Endothelial cell of umbilical vein (primary cell): Measurements from ENCODE around the gene PRDX4. TPM values are rescaled to one million over a fixed set of nuclear protein-coding genes. Genes with fewer than 3 reads are reported as not detected.

ENCODE experiments used
- BruUV-seq: library from RNA; stranded (reverse); fragments of 400-500 nt; replicated peaks from 2 replicates; lab custom pipeline; 2021; lab: Mats Ljungman, UMichigan
- CTCF ChIA-PET: fragments of 300-600, 350-600 bp; sonication (Branson Sonifier 250); formaldehyde crosslinking; loops from one replicate; lab custom pipeline; 2021; ENCODE audit warnings: antibody characterized with exemption, inconsistent platforms; lab: Charles Lee
- POLR2A ChIA-PET: fragments of 300-600, 350-600 bp; sonication (Branson Sonifier 250); formaldehyde crosslinking; loops from one replicate; lab custom pipeline; 2021; ENCODE audit warnings: antibody characterized with exemption, inconsistent platforms; lab: Charles Lee
- DNase-seq: peaks from one replicate; pipeline ENCODE4 v3.0.0-alpha.2; 2011; ENCODE audit warnings: low read depth, low spot score
- FAIRE-seq: peaks from 2 replicates; lab custom pipeline; 2011; peaks lifted over from hg19 to GRCh38; lab: Jason Lieb, UNC
- H2AFZ ChIP-seq: 2 replicates; pipeline ENCODE4 v1.6.0; 2012; ENCODE audit warnings: low read depth, low read length, control low read depth, inconsistent platforms
- H3K27ac ChIP-seq: 2 replicates; pipeline ENCODE4 v1.5.1; 2011; ENCODE audit warnings: low read depth, mild to moderate bottlenecking, control low read depth, low read length, moderate library complexity; ENCODE audit not compliant: insufficient read depth
- H3K27me3 ChIP-seq, 2 experiments: 2 replicates each; pipeline versions ENCODE4 v1.6.0 to v1.6.1; 2011; ENCODE audit warnings: low read length in 2 of 2, mixed read lengths in 1 of 2; ENCODE audit not compliant: control insufficient read depth in 2 of 2, insufficient read depth in 2 of 2
- H3K36me3 ChIP-seq, 2 experiments: 2 replicates in 1 of 2; 3 replicates in 1 of 2; pipeline ENCODE4 v1.5.1; 2011; ENCODE audit warnings: low read length in 2 of 2, mild to moderate bottlenecking in 1 of 2, moderate library complexity in 1 of 2; ENCODE audit not compliant: control insufficient read depth in 2 of 2, insufficient read depth in 2 of 2; ENCODE audit errors: extremely low read depth in 1 of 2
- H3K4me1 ChIP-seq: 3 replicates; pipeline ENCODE4 v1.5.1; 2011; ENCODE audit warnings: mild to moderate bottlenecking, low read length; ENCODE audit not compliant: control insufficient read depth, insufficient read depth; ENCODE audit errors: extremely low read depth
- H3K4me2 ChIP-seq: 2 replicates; pipeline ENCODE4 v1.6.1; 2011; ENCODE audit warnings: low read length, control low read depth, mixed read lengths; ENCODE audit not compliant: insufficient read depth
- H3K4me3 ChIP-seq, 3 experiments: fragments of 200-600 bp in 1 of 3; sonication (generic), shearing (Covaris generic) in 1 of 3; replicated peaks in 1 of 3; 2 replicates each; pipeline ENCODE4 v1.5.1; 2011 to 2016; ENCODE audit warnings: control low read depth in 3 of 3, low read length in 3 of 3, mild to moderate bottlenecking in 2 of 3, inconsistent platforms in 1 of 3, low read depth in 1 of 3, moderate library complexity in 1 of 3; ENCODE audit not compliant: insufficient read depth in 1 of 3
- H3K79me2 ChIP-seq: 2 replicates; pipeline ENCODE4 v1.6.0; 2012; ENCODE audit warnings: low read length, inconsistent platforms; ENCODE audit not compliant: control insufficient read depth, insufficient read depth
- H3K9ac ChIP-seq: replicated peaks from 2 replicates; pipeline ENCODE3; 2011; ENCODE audit warnings: low read length, control low read depth; ENCODE audit not compliant: insufficient read depth; ENCODE audit errors: extremely low read depth
- H3K9me1 ChIP-seq: replicated peaks from 3 replicates; pipeline ENCODE4 v1.6.0; 2011; ENCODE audit warnings: mild to moderate bottlenecking, low read length; ENCODE audit not compliant: control insufficient read depth, insufficient read depth; ENCODE audit errors: extremely low read depth
- H3K9me3 ChIP-seq: replicated peaks from 2 replicates; pipeline ENCODE4 v1.5.1; 2012; ENCODE audit warnings: low read length, inconsistent platforms; ENCODE audit not compliant: control insufficient read depth, insufficient read depth
- H4K20me1 ChIP-seq: replicated peaks from 2 replicates; pipeline ENCODE3; 2011; ENCODE audit warnings: mild to moderate bottlenecking, low read length; ENCODE audit not compliant: control insufficient read depth, insufficient read depth; ENCODE audit errors: extremely low read depth
- CTCF ChIP-seq, 2 donors: IDR thresholded peaks; 1 replicate in 1 of 2; 2 replicates in 1 of 2; pipeline ENCODE4 v1.5.1; 2011; ENCODE audit warnings: low read length in 2 of 2, mild to moderate bottlenecking in 2 of 2, moderate library complexity in 2 of 2, control low read depth in 1 of 2, inconsistent platforms in 1 of 2, low read depth in 1 of 2; ENCODE audit not compliant: insufficient read depth in 1 of 2; ENCODE audit errors: extremely low read depth in 1 of 2
- EZH2 ChIP-seq: IDR thresholded peaks from 2 replicates; pipeline ENCODE4 v1.6.1; 2012; ENCODE audit warnings: borderline replicate concordance, low read depth, mild to moderate bottlenecking, moderate library complexity, low read length, inconsistent platforms; ENCODE audit not compliant: severe bottlenecking
- FOS ChIP-seq: IDR thresholded peaks from 2 replicates; pipeline ENCODE4 v1.6.1; 2011; ENCODE audit warnings: mild to moderate bottlenecking, low read length, moderate library complexity, borderline replicate concordance; ENCODE audit not compliant: insufficient read depth
- GATA2 ChIP-seq: IDR thresholded peaks from 2 replicates; pipeline ENCODE4 v1.7.0; 2011; ENCODE audit warnings: low read depth, mild to moderate bottlenecking, moderate library complexity, mixed read lengths, low read length; ENCODE audit not compliant: insufficient read length, insufficient read depth
- JUN ChIP-seq: IDR thresholded peaks from 2 replicates; pipeline ENCODE4 v1.6.1; 2011; ENCODE audit warnings: borderline replicate concordance, low read depth; ENCODE audit not compliant: insufficient read length, insufficient read depth
- MAX ChIP-seq: IDR thresholded peaks from 2 replicates; pipeline ENCODE4 v1.6.1; 2011; ENCODE audit not compliant: insufficient read depth, insufficient read length
- MYC ChIP-seq: IDR thresholded peaks from one replicate; pipeline ENCODE4 v1.6.1; 2011; ENCODE audit warnings: mild to moderate bottlenecking, low read depth, low read length
- POLR2A ChIP-seq: IDR thresholded peaks from 2 replicates; pipeline ENCODE4 v1.6.1; 2012; ENCODE audit warnings: low read depth, mild to moderate bottlenecking, control low read depth, low read length
- POLR2AphosphoS5 ChIP-seq: IDR thresholded peaks from 2 replicates; pipeline ENCODE4 v1.6.1; 2012; ENCODE audit warnings: low read depth, mild to moderate bottlenecking, control low read depth, low read length, moderate library complexity; ENCODE audit not compliant: insufficient read depth
- dilution Hi-C: fragments of 300-500 bp; cut with MboI; formaldehyde crosslinking; loops from one replicate; pipeline ENCODE4 v1.15.0; 2019; ENCODE audit warnings: low sequenced_read_pairs; ENCODE audit not compliant: extremely low pct_ligation_motif_present
- intact Hi-C: fragments of 100-400 bp; cut with micrococcal nuclease; formaldehyde crosslinking; loops from one replicate; pipeline ENCODE4 v1.10.0; 2022
- polyA plus RNA-seq, 4 experiments: library from polyadenylated mRNA; depleted of rRNA in 3 of 4; stranded (reverse) in 3 of 4; unstranded in 1 of 4; fragments of >200 nt; gene quantifications; 2 replicates each; pipeline versions ENCODE4 v1.2.1 to v1.2.3, GENCODE V29; 2011 to 2012; ENCODE audit warnings: missing spikeins in 1 of 4
- total RNA-seq: library from RNA; stranded (reverse); gene quantifications from 2 replicates; pipeline ENCODE4 v1.2.3, GENCODE V29; 2021

The PRDX4 gene
- total and polyA plus RNA-seq, 2 donors (not counting 3 experiments of a cell fraction or from before 2014, with no cell fraction given) = 144 to 145 TPM

GRCh38 chrX:23661671-23662070 is 5.6 kb upstream of the PRDX4 start:
- no peaks in the 10 kb centered on the region for H3K27me3 ChIP-seq
- TF ChIP-seq MYC = no peak
- no peak for TF ChIP-seq FOS
- no peak for TF ChIP-seq MAX
- TF ChIP-seq EZH2 = no peak
- no peak for TF ChIP-seq GATA2
- TF ChIP-seq JUN = no peak
- TF ChIP-seq POLR2A = no peak
- no peak for TF ChIP-seq CTCF (IDR thresholded peaks at IDR 0.05; ENCODE audit: extremely low read depth in 1 of 2, insufficient read depth in 1 of 2, low read depth in 1 of 2, low read length in 2 of 2)
- TF ChIP-seq POLR2AphosphoS5 = no peak
- peaks cover under 1% of the 10 kb centered on the region for H3K4me1 ChIP-seq
- CTCF ChIA-PET = no interaction called here
- no peak overlapping the region for H2AFZ ChIP-seq
- no peak overlapping the region for H3K27ac ChIP-seq
- no TSS peak for BruUV-seq
- POLR2A ChIA-PET = no interaction called here
- no peaks in the 10 kb centered on the region for H3K9me3 ChIP-seq
- no peak overlapping the region for H3K4me2 ChIP-seq
- FAIRE-seq = no peak
- no peak overlapping the region for H3K9ac ChIP-seq
- intact Hi-C loops = no loop called here
- no peaks in the 10 kb centered on the region for H4K20me1 ChIP-seq
- DNase-seq = no peak
- H3K9me1 ChIP-seq = no peaks in the 10 kb centered on the region
- dilution Hi-C loops = no loop called here
- no peaks in the 10 kb centered on the region for H3K79me2 ChIP-seq
- no peak overlapping the region for H3K4me3 ChIP-seq
- H3K36me3 ChIP-seq = no peaks in the 10 kb centered on the region
